ENCODE data around the gene CDIP1.
"Not testable (repeated sequence)": the region's sequence is repeated elsewhere in the genome, so short reads cannot be mapped to it uniquely, and the experiment has no call there.

CDIP1 gene

GRCh38 chr16:4538350-4539235 is at the start of gene CDIP1:
Gene CDIP1, minus strand, starts transcription at chr16:4538773. Its CDS starts 24,643 bp downstream, at chr16:4514130.
- peak; percentile 98 for DNase-seq
- in situ Hi-C loops (cut with MboI; ENCODE audit: low pct_unique_long_range_greater_than_20kb, low sequenced_read_pairs) = no loop called here

- DNase-seq = no peak
- in situ Hi-C loops (cut with MboI; ENCODE audit: low pct_unique_long_range_greater_than_20kb, low sequenced_read_pairs) = no loop called here
Observed at GRCh38 chr16:4586291-4586690, 47.7 kb upstream of the CDIP1 start.

GRCh38 chr16:4583906-4584305 is 45.3 kb upstream of the CDIP1 start:
- DNase-seq = no peak
- in situ Hi-C loops (cut with MboI; ENCODE audit: low pct_unique_long_range_greater_than_20kb, low sequenced_read_pairs) = no loop called here

- in situ Hi-C loops (cut with MboI; ENCODE audit: low pct_unique_long_range_greater_than_20kb, low sequenced_read_pairs) = no loop called here
- no peak for DNase-seq
Observed at GRCh38 chr16:4580250-4580649, 41.7 kb upstream of the CDIP1 start.

GRCh38 chr16:4578961-4579530 is 40.5 kb upstream of the CDIP1 start:
- in situ Hi-C loops (cut with MboI; ENCODE audit: low pct_unique_long_range_greater_than_20kb, low sequenced_read_pairs) = no loop called here
- DNase-seq = no peak

- no peak for DNase-seq
- in situ Hi-C loops (cut with MboI; ENCODE audit: low pct_unique_long_range_greater_than_20kb, low sequenced_read_pairs) = no loop called here
Observed at GRCh38 chr16:4576008-4576407, 37.4 kb upstream of the CDIP1 start.

- in situ Hi-C loops (cut with MboI; ENCODE audit: low pct_unique_long_range_greater_than_20kb, low sequenced_read_pairs) = no loop called here
- peak; percentile 39 for DNase-seq
Observed at GRCh38 chr16:4574919-4575705, 36.5 kb upstream of the CDIP1 start.

GRCh38 chr16:4573926-4574325 is 35.4 kb upstream of the CDIP1 start:
- DNase-seq; in situ Hi-C loops (cut with MboI; ENCODE audit: low pct_unique_long_range_greater_than_20kb, low sequenced_read_pairs): not testable (repeated sequence)

GRCh38 chr16:4572715-4573114 is 34.1 kb upstream of the CDIP1 start:
- DNase-seq = peak; percentile 30
- in situ Hi-C loops (cut with MboI; ENCODE audit: low pct_unique_long_range_greater_than_20kb, low sequenced_read_pairs) = no loop called here

GRCh38 chr16:4570688-4571321 is 32.2 kb upstream of the CDIP1 start:
- no peak for DNase-seq
- in situ Hi-C loops (cut with MboI; ENCODE audit: low pct_unique_long_range_greater_than_20kb, low sequenced_read_pairs) = no loop called here

- in situ Hi-C loops (cut with MboI; ENCODE audit: low pct_unique_long_range_greater_than_20kb, low sequenced_read_pairs) = no loop called here
- no peak for DNase-seq
Observed at GRCh38 chr16:4570086-4570485, 31.5 kb upstream of the CDIP1 start.

GRCh38 chr16:4566144-4566543 is 27.6 kb upstream of the CDIP1 start:
- DNase-seq = no peak
- in situ Hi-C loops (cut with MboI; ENCODE audit: low pct_unique_long_range_greater_than_20kb, low sequenced_read_pairs) = no loop called here

- no peak for DNase-seq
- in situ Hi-C loops (cut with MboI; ENCODE audit: low pct_unique_long_range_greater_than_20kb, low sequenced_read_pairs) = no loop called here
Observed at GRCh38 chr16:4564661-4565267, 26.2 kb upstream of the CDIP1 start.

GRCh38 chr16:4561596-4561995 is 23.0 kb upstream of the CDIP1 start:
- DNase-seq = no peak
- in situ Hi-C loops (cut with MboI; ENCODE audit: low pct_unique_long_range_greater_than_20kb, low sequenced_read_pairs) = no loop called here

- no peak for DNase-seq
- in situ Hi-C loops (cut with MboI; ENCODE audit: low pct_unique_long_range_greater_than_20kb, low sequenced_read_pairs) = no loop called here
Observed at GRCh38 chr16:4557973-4558372, 19.4 kb upstream of the CDIP1 start.

GRCh38 chr16:4556580-4556979 is 18.0 kb upstream of the CDIP1 start:
- no peak for DNase-seq
- in situ Hi-C loops (cut with MboI; ENCODE audit: low pct_unique_long_range_greater_than_20kb, low sequenced_read_pairs) = no loop called here

- DNase-seq = no peak
- in situ Hi-C loops (cut with MboI; ENCODE audit: low pct_unique_long_range_greater_than_20kb, low sequenced_read_pairs) = no loop called here
Observed at GRCh38 chr16:4556112-4556511, 17.5 kb upstream of the CDIP1 start, which contains the start of gene C16orf96. Gene C16orf96, plus strand, starts transcription at chr16:4556340. Its CDS starts 150 bp downstream, at chr16:4556490.

GRCh38 chr16:4552541-4552940 is 14.0 kb upstream of the CDIP1 start:
- in situ Hi-C loops (cut with MboI; ENCODE audit: low pct_unique_long_range_greater_than_20kb, low sequenced_read_pairs) = no loop called here

GRCh38 chr16:4550591-4550990 is 12.0 kb upstream of the CDIP1 start:
- in situ Hi-C loops (cut with MboI; ENCODE audit: low pct_unique_long_range_greater_than_20kb, low sequenced_read_pairs) = no loop called here
- no peak for DNase-seq

More at GRCh38 chr16:4552541-4552940, 14.0 kb upstream of the CDIP1 start:
- DNase-seq = no peak
